Measurements from ENCODE around the gene LTA4H.

Gene LTA4H

GRCh38 chr12:96046543-96047228 lies 11.3 kb upstream of the LTA4H start:
- Histone ChIP-seq H2AFZ (ENCODE audit: low read length) (no peak overlapping the region), H3K79me2 (ENCODE audit: insufficient read depth, low read length) (no peaks in the 10 kb centered on the region), H3K9me3 (ENCODE audit: insufficient read depth, low read depth, low read length) (no peaks in the 10 kb centered on the region), H3K9ac (ENCODE audit: low read depth, low read length, poor library complexity, severe bottlenecking) (no peak overlapping the region), H3K9me2 (replicated peaks; ENCODE audit: low read depth, low read length) (no peaks in the 10 kb centered on the region), H3K4me3 (ENCODE audit: low read length, poor library complexity, severe bottlenecking) (no peak overlapping the region), H3K4me2 (ENCODE audit: low read depth, low read length, poor library complexity, severe bottlenecking) (no peak overlapping the region), H3K36me3 (ENCODE audit: insufficient read depth, low read length) (no peaks in the 10 kb centered on the region), H3F3A (ENCODE audit: low read depth) (no peaks in the 10 kb centered on the region), H3K4me1 (ENCODE audit: insufficient read depth, low read length, poor library complexity, severe bottlenecking) (peaks cover 10% of the 10 kb centered on the region), H3K27me3 (ENCODE audit: insufficient read depth, low read length, poor library complexity, severe bottlenecking) (no peaks in the 10 kb centered on the region), H4K20me1 (ENCODE audit: insufficient read depth, low read length, poor library complexity, severe bottlenecking) (no peaks in the 10 kb centered on the region)
- TF ChIP-seq EZH2phosphoT487 (IDR thresholded peaks at IDR 0.05; ENCODE audit: borderline replicate concordance) (no peak), CTCF (conservative IDR thresholded peaks at IDR 0.05; ENCODE audit: low read length) (no peak)

GRCh38 chr12:96045566-96045965 lies 10.2 kb upstream of the LTA4H start:
- Histone ChIP-seq H3K9ac (ENCODE audit: low read depth, low read length, poor library complexity, severe bottlenecking) (no peak overlapping the region), H2AFZ (ENCODE audit: low read length) (no peak overlapping the region), H3K9me3 (ENCODE audit: insufficient read depth, low read depth, low read length) (no peaks in the 10 kb centered on the region), H3K27me3 (ENCODE audit: insufficient read depth, low read length, poor library complexity, severe bottlenecking) (no peaks in the 10 kb centered on the region), H3K4me3 (ENCODE audit: low read length, poor library complexity, severe bottlenecking) (no peak overlapping the region), H3F3A (ENCODE audit: low read depth) (no peaks in the 10 kb centered on the region), H3K4me1 (ENCODE audit: insufficient read depth, low read length, poor library complexity, severe bottlenecking) (peaks cover 12% of the 10 kb centered on the region), H4K20me1 (ENCODE audit: insufficient read depth, low read length, poor library complexity, severe bottlenecking) (no peaks in the 10 kb centered on the region), H3K4me2 (ENCODE audit: low read depth, low read length, poor library complexity, severe bottlenecking) (no peak overlapping the region), H3K9me2 (replicated peaks; ENCODE audit: low read depth, low read length) (no peaks in the 10 kb centered on the region), H3K79me2 (ENCODE audit: insufficient read depth, low read length) (no peaks in the 10 kb centered on the region), H3K36me3 (ENCODE audit: insufficient read depth, low read length) (no peaks in the 10 kb centered on the region)
- TF ChIP-seq CTCF (conservative IDR thresholded peaks at IDR 0.05; ENCODE audit: low read length) (no peak), EZH2phosphoT487 (IDR thresholded peaks at IDR 0.05; ENCODE audit: borderline replicate concordance) (no peak)

GRCh38 chr12:96044943-96045290 lies 9.5 kb upstream of the LTA4H start:
- no peak overlapping the region for H3K4me3 ChIP-seq (ENCODE audit: low read length, poor library complexity, severe bottlenecking)
- H3K9me3 ChIP-seq (ENCODE audit: insufficient read depth, low read depth, low read length) = no peaks in the 10 kb centered on the region
- no peaks in the 10 kb centered on the region for H4K20me1 ChIP-seq (ENCODE audit: insufficient read depth, low read length, poor library complexity, severe bottlenecking)
- H3K36me3 ChIP-seq (ENCODE audit: insufficient read depth, low read length) = no peaks in the 10 kb centered on the region
- H3F3A ChIP-seq (ENCODE audit: low read depth) = no peaks in the 10 kb centered on the region
- H3K79me2 ChIP-seq (ENCODE audit: insufficient read depth, low read length) = no peaks in the 10 kb centered on the region
- peak overlapping the region; percentile 33; the same call in 1 of the 2 replicates for H2AFZ ChIP-seq (ENCODE audit: low read length)
- peaks cover 15% of the 10 kb centered on the region for H3K4me1 ChIP-seq (ENCODE audit: insufficient read depth, low read length, poor library complexity, severe bottlenecking)
- H3K4me2 ChIP-seq (ENCODE audit: low read depth, low read length, poor library complexity, severe bottlenecking) = no peak overlapping the region
- no peaks in the 10 kb centered on the region for H3K27me3 ChIP-seq (ENCODE audit: insufficient read depth, low read length, poor library complexity, severe bottlenecking)
- H3K9me2 ChIP-seq (replicated peaks; ENCODE audit: low read depth, low read length) = no peaks in the 10 kb centered on the region
- H3K9ac ChIP-seq (ENCODE audit: low read depth, low read length, poor library complexity, severe bottlenecking) = no peak overlapping the region
- TF ChIP-seq CTCF (conservative IDR thresholded peaks at IDR 0.05; ENCODE audit: low read length) (no peak), EZH2phosphoT487 (IDR thresholded peaks at IDR 0.05; ENCODE audit: borderline replicate concordance) (no peak)

Measured in Loucy (cell line).